Measurements from ENCODE around the gene TEAD2.
A peak's percentile ranks its signal among the peaks of the same experiment; 100 is the strongest.

DNA sequence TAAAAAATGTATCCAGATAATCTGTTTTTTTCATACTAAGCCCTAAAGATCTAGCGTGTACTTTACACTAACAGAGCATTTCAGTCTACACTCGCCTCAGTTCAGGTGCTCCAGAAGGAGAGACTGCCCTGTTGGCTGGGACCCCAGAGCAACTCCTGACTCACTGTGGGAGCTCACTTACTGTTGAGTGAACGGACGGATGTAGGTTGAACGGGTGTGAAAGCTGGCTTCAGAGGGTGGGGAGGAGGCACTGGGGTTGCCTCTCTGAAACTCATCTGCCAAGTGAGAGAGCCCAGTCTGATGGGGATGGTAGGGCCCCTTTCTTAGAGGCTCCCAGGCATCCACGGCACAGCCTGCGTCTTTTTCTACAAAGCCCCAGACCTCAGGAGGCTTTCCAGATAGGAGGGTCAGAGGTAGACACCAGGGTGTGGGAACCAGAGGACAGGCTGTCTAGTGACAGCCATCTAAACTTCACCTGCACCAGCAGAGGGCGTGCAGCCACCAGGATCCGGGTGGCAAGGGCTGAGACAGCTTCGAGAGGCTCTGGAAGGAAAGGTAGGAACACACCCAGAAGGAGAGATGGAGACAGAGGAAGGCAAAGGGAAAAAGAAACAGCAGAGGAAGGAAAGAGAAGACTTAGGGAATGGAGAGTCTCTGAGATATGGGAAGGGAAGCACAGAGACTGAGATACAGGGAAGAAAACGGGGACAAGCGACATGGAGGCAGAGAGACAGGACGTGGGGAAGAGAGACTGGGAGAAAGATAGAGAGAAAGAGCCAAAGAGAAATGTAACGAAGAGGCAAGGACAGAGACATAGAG is 29.6 kb upstream of the TEAD2 start:
- TF ChIP-seq CTCF (IDR thresholded peaks at IDR 0.05) (peak; percentile 58 to 90 (median 85)), POLR2A (IDR thresholded peaks at IDR 0.05) (no peak)

Measured in Peyer's patch (tissue), 4 donors.